GM18502 (cell line): ENCODE results near the gene COQ6.
"Not testable (repeated sequence)": the region's sequence is repeated elsewhere in the genome, so short reads cannot be mapped to it uniquely, and the experiment has no call there.

Experiments used
- ATAC-seq: cut with Tn5 transposase; IDR thresholded peaks from one replicate; pipeline ENCODE4 v1.9.1; 2021; ENCODE audit warnings: mild to moderate bottlenecking; ENCODE audit not compliant: unreplicated experiment, poor library complexity

The COQ6 gene

DNA sequence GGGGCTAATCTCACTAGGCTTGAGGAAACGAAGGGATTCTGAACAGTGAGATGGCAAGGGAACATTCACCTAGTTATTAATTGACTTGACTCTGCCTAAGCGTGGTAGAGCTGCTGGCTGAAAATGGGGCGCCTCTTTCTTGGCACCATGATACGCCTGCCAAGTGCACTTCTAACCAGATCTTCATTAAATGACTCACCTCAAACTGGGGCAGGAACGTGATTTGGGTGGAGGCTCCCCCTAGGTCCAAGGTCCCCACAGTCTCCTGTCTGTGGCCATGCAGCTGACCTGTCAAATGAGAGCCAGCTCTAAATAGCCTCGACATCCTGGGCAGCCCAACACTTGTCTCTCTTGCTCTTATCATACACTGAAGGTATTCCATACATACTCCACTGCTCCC, 26.0 kb downstream of the COQ6 start:
- no peak for ATAC-seq

DNA sequence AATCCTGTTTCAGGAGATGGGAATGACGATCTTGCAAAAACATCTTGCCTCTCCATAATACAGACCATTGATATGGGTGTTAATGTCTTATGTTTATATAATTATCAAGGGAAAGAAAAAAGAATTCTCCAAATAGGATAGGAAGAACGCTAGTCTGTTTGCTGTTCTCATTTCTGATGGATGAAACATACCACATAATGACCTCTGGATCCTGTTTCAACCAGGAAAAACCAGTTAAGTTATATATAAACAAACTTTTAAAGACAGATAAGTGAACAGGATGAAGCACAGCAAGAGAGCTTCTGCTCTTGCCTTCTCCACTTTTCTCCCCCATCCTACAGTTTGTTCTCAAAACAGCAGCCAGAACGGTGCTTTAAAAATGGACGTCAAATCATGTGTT, 27.8 kb downstream of the COQ6 start:
- no peak for ATAC-seq

DNA sequence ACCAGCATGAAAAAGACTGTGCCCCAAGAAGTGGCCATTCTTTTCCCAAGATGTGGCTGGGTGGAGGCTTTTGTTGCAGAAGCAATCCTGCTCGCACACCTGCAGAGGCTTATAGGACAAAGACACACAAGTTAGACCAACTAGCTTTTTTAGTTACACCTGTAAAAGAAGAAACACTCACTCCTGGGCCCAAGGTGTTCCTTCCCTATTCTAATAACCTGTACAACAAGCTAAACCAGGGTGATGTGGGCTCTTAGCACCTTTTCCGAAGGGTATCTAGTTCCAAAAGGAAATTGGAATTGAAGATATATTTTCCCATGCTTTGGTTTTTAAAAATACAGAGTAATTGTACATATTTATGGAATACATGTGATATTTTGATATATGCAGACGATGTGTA, 38.0 kb downstream of the COQ6 start:
- ATAC-seq, result no peak

DNA sequence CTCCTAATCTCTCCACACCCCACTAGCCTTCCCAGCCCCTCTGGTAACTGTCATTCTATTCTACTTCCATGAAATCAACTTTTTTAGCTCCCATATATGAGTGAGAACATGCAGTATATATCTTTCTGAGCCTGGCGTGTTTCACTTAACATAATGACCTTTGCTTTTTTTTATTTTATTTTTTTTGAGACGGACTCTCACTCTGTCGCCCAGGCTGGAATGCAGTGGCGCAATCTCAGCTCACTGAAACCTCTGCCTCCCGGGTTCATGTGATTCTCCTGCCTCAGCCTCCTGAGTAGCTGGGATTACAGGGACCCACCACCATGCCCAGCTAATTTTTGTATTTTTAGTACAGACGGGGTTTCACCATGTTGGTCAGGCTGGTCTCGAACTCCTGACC, 38.6 kb downstream of the COQ6 start:
- ATAC-seq, result not testable (repeated sequence)

DNA sequence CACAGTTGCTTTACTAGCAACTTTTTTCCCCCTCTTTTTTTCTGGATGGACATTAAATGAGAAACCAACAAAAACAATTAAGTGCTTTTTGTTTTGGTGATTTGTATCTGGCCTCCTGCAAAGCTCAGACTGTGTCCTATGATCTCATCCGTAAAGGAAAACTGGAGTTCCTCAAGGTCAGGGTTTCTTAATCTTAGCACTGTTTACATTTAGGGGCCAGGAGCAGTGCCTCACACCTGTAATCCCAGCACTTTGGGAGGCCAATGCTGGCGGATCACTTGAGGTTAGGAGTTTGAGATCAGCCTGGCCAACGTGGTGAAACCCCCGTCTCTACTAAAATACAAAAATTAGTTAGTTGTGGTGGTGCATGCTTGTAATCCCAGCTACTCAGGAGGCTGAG, 41.0 kb downstream of the COQ6 start:
- ATAC-seq, result no peak

- ATAC-seq, result not testable (repeated sequence)
These were observed 44.8 kb downstream of the COQ6 start for GRCh38 chr14:73994926-73995325.

DNA sequence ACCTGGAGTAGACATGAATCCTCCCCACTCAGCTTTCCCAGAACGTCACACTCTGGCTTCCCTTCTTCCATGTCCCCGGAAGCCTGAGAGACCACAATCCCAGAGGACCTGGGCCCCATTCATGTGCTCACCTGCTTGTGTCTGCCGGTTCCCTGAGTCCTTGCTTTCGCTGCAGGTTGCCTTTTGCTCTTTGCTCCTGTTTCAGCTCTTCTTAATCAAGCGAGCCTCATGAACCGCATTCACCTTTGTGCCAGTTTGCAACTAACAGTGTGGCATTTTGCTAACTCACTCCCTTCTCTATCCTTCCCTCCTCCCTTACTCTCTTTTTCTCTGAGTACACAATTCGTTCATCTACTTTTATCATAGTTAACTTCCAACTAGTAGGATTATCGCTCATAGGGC, 45.9 kb downstream of the COQ6 start:
- no peak for ATAC-seq

- no peak for ATAC-seq
These were observed 46.6 kb downstream of the COQ6 start for GRCh38 chr14:73996731-73997107.

GRCh38 chr14:73997108-73997943, 47.2 kb downstream of the COQ6 start:
- no peak for ATAC-seq

DNA sequence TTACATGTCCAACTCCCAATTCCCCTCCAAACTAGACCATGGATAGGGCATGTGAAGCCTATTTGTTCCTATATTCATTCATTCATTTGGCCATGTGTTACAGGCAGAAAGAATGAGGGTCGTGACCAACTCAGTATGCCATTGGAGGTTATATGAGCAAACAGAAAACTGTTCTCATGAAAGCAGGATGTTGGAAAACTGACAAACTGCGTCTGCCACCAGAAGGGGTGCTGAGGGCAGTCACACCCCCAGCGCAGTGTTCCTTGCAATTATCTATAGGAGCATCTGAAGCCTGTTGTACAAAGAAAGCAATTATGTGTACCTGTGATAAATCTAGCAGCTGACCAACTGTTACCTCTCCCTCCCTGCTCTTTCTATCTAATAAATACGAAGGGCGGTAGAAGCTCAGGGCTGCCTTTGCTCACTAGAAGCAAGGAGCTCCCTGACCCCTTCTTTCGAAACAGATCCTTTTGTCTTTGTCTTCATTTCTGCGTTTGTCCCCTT, 47.9 kb downstream of the COQ6 start:
- ATAC-seq, result no peak

- no peak for ATAC-seq
These were observed 48.6 kb downstream of the COQ6 start for GRCh38 chr14:73998726-73999125.

DNA sequence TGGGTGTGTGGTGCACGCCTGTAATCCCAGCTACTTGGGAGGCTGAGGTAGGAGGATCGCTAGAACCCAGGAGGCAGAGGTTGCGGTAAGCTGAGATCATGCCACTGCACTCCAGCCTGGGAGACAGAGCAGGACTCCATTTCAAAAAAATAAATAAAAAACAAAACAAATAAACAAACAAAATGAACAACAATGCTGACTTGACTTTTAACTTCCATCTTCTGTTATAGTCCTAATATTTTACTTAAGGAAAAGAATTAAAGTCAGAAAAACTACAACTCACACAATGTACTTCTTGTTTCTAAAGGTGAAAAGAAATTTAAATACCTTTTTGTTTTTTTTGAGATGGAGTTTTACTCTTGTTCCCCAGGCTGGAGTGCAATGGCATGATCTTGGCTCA, 55.6 kb downstream of the COQ6 start:
- ATAC-seq, result not testable (repeated sequence)

- ATAC-seq, result no peak
These were observed 58.9 kb downstream of the COQ6 start for GRCh38 chr14:74008843-74009499.
